Astrocyte (in vitro differentiated cells and primary cell): ENCODE data around the gene AFG1L.

Experiments used
- EZH2 ChIP-seq: IDR thresholded peaks from 2 replicates; pipeline ENCODE4 v1.6.1; 2012; ENCODE audit warnings: mild to moderate bottlenecking, low read length, inconsistent platforms; ENCODE audit not compliant: insufficient read depth
- TF ChIP-seq, protein P1 (sequence below): IDR thresholded peaks from 2 replicates; pipeline ENCODE4 v1.5.1; 2011; ENCODE audit warnings: low read depth, mild to moderate bottlenecking, inconsistent platforms, low read length, moderate library complexity; ENCODE audit not compliant: insufficient read depth

DNA sequence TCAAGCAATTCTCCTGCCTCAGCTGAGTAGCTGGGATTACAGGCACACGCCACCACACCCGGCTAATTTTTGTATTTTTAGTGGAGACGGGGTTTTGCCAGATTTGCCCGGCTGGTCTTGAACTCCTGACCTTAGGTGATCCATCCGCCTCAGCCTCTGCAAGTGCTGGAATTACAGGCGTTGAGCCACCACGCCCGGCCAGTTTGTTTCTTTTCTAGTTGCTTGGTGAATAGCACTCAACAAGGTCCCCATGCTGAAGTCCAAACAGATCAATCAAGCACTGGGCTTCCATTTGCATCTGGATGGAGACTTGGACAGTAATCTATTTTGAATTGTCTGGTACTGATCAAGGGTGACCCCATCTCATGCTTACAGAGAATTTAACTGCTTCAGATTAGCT, 157.0 kb downstream of the AFG1L start:
- TF ChIP-seq, protein P1, sequence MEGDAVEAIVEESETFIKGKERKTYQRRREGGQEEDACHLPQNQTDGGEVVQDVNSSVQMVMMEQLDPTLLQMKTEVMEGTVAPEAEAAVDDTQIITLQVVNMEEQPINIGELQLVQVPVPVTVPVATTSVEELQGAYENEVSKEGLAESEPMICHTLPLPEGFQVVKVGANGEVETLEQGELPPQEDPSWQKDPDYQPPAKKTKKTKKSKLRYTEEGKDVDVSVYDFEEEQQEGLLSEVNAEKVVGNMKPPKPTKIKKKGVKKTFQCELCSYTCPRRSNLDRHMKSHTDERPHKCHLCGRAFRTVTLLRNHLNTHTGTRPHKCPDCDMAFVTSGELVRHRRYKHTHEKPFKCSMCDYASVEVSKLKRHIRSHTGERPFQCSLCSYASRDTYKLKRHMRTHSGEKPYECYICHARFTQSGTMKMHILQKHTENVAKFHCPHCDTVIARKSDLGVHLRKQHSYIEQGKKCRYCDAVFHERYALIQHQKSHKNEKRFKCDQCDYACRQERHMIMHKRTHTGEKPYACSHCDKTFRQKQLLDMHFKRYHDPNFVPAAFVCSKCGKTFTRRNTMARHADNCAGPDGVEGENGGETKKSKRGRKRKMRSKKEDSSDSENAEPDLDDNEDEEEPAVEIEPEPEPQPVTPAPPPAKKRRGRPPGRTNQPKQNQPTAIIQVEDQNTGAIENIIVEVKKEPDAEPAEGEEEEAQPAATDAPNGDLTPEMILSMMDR = no peak
- no peak for TF ChIP-seq EZH2
